DND-41 (cell line): ENCODE data around the gene BRAF.

Source experiments
- EZH2 ChIP-seq: IDR thresholded peaks from 3 replicates; pipeline ENCODE4 v1.6.1; 2012; ENCODE audit warnings: borderline replicate concordance, low read depth, mild to moderate bottlenecking, moderate library complexity, low read length, inconsistent platforms; ENCODE audit not compliant: severe bottlenecking
- TF ChIP-seq, protein P1 (sequence below): IDR thresholded peaks from 2 replicates; pipeline ENCODE4 v1.5.1; 2012; ENCODE audit warnings: borderline replicate concordance, low read length, moderate library complexity, mild to moderate bottlenecking; ENCODE audit not compliant: poor library complexity, severe bottlenecking; ENCODE audit errors: extremely low read depth

DNA sequence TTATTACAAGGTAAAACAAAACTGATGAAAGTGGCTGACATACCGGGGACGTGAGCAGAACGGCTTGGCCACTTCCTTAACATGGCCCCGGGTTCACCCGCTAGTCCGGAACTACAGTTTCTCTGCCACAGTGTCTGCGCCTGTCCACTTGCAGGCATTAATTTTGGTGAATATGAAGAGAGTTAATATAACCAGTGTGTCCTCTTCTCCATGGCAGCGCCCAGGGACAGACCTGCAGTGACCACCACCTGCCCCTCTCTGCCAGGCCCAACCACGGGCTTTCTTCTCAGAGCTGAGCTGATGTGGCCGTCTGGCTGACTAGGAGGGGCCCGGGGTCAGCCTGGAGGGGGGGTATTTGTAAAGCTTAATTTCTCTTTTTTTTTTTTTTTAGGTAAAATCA lies 229.3 kb downstream of the BRAF start:
- TF ChIP-seq, protein P1, sequence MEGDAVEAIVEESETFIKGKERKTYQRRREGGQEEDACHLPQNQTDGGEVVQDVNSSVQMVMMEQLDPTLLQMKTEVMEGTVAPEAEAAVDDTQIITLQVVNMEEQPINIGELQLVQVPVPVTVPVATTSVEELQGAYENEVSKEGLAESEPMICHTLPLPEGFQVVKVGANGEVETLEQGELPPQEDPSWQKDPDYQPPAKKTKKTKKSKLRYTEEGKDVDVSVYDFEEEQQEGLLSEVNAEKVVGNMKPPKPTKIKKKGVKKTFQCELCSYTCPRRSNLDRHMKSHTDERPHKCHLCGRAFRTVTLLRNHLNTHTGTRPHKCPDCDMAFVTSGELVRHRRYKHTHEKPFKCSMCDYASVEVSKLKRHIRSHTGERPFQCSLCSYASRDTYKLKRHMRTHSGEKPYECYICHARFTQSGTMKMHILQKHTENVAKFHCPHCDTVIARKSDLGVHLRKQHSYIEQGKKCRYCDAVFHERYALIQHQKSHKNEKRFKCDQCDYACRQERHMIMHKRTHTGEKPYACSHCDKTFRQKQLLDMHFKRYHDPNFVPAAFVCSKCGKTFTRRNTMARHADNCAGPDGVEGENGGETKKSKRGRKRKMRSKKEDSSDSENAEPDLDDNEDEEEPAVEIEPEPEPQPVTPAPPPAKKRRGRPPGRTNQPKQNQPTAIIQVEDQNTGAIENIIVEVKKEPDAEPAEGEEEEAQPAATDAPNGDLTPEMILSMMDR, result no peak
- TF ChIP-seq EZH2, result no peak
